Type B pancreatic cell (in vitro differentiated cells): Measurements from ENCODE around the gene CDH5. TPM values are rescaled to one million over a fixed set of nuclear protein-coding genes. Genes with fewer than 3 reads are reported as not detected.

ENCODE experiments used
- DNase-seq: peaks from one replicate; pipeline ENCODE4 v3.0.0; 2021; ENCODE audit warnings: mixed read lengths; ENCODE audit not compliant: unreplicated experiment; ENCODE audit errors: extremely low spot score
- H3K27ac Mint-ChIP-seq: 2 replicates; pipeline ENCODE4 v1.8.0; 2021; ENCODE audit warnings: mild to moderate bottlenecking, mixed read lengths
- H3K27me3 Mint-ChIP-seq: 2 replicates; pipeline ENCODE4 v1.8.0; 2021; ENCODE audit warnings: mixed read lengths
- H3K36me3 Mint-ChIP-seq: 2 replicates; pipeline ENCODE4 v1.8.0; 2021; ENCODE audit warnings: mixed read lengths
- H3K4me1 Mint-ChIP-seq: one replicate; pipeline ENCODE4 v1.8.0; 2021; ENCODE audit warnings: mixed read lengths; ENCODE audit not compliant: unreplicated experiment
- H3K4me3 Mint-ChIP-seq: 2 replicates; pipeline ENCODE4 v1.8.0; 2021; ENCODE audit warnings: mild to moderate bottlenecking, mixed read lengths
- H3K9me3 Mint-ChIP-seq: 2 replicates; pipeline ENCODE4 v1.8.0; 2021; ENCODE audit warnings: mixed read lengths
- CTCF ChIP-seq: fragments of 200-600 bp; sonication (generic); conservative IDR thresholded peaks from 2 replicates; pipeline ENCODE4 v1.5.0; 2021; ENCODE audit warnings: antibody characterized with exemption, mild to moderate bottlenecking
- total RNA-seq: library from RNA; stranded (reverse); gene quantifications from 2 replicates; pipeline ENCODE4 v1.2.1, GENCODE V29; 2021; ENCODE audit warnings: low replicate concordance

Gene CDH5
- total RNA-seq, 1 donor from 2014 or later = 0.46 TPM

GRCh38 chr16:66440970-66441369 is 74.5 kb downstream of the CDH5 start:
- no peak for TF ChIP-seq CTCF
- no peak overlapping the region for H3K4me3 Mint-ChIP-seq
- H3K4me1 Mint-ChIP-seq = no peaks in the 10 kb centered on the region
- H3K27ac Mint-ChIP-seq = no peak overlapping the region
- H3K36me3 Mint-ChIP-seq = no peaks in the 10 kb centered on the region
- peaks cover 43% of the 10 kb centered on the region for H3K27me3 Mint-ChIP-seq
- no peaks in the 10 kb centered on the region for H3K9me3 Mint-ChIP-seq
- no peak for DNase-seq

GRCh38 chr16:66441586-66442375 is 75.3 kb downstream of the CDH5 start:
- DNase-seq = no peak

DNA sequence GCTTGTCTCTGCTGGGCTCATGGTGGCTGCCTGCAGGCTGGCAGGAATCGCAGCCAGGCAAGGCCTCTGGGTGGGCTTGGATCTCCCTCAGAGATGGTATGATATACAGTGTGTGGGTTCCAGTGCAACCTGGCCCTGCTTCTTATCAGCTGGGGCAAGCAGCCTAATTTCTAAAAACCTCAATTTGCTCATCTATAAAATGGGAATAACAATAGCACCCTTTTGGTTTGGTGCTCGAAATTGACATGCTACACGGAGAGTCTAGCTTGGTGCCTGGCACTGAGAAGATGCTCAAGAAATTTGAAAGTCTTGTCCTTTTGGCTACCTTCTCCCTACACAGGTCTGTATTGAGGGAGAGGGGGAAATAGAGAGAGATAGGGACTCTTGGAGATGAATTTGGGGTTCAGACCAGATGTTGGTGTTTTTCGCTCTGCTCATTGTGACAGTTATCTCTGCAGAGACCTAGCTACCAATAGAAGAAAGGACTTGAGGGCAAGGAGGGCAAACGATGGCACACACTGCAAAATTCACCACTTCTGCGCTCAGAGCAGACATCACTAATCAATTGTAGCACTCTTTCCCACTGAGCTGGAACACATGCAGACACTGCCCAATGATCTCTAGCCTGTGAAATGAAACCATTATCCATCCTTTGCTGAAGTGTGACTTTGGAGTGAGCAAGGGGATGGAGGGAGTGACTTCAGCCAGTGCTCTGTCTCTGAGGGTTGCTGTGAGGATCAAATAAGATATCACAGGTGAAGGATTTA is 76.2 kb downstream of the CDH5 start:
- no peak for TF ChIP-seq CTCF
- Mint-ChIP-seq H3K27me3 (peaks cover 49% of the 10 kb centered on the region), H3K36me3 (no peaks in the 10 kb centered on the region), H3K4me3 (no peak overlapping the region), H3K27ac (no peak overlapping the region), H3K4me1 (no peaks in the 10 kb centered on the region), H3K9me3 (no peaks in the 10 kb centered on the region)
- peak; percentile 13 for DNase-seq

More at GRCh38 chr16:66441586-66442375, 75.3 kb downstream of the CDH5 start:
- no peaks in the 10 kb centered on the region for H3K9me3 Mint-ChIP-seq
- peaks cover 49% of the 10 kb centered on the region for H3K27me3 Mint-ChIP-seq
- no peaks in the 10 kb centered on the region for H3K36me3 Mint-ChIP-seq
- H3K4me1 Mint-ChIP-seq = no peaks in the 10 kb centered on the region
- no peak overlapping the region for H3K27ac Mint-ChIP-seq
- no peak for TF ChIP-seq CTCF
- H3K4me3 Mint-ChIP-seq = no peak overlapping the region

DNA sequence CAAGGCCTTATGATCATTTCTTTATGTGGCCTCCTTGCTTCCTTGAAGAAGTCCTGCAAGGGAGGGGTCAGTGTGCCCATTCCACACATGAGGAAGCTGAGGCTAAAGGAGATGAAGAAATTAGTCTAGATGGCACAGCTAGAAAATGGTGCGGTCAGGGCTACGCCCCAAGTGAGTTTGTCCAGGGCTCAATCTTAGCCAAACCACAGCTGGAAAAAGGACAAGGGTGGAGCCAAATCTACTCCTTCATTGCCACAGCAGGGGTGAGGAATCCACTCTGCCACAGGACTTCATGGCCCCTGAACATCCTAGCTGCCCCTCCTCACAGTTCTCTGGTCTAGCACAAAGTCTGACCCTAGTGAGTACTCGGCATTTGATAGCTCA is 76.8 kb downstream of the CDH5 start:
- Mint-ChIP-seq H3K9me3 (no peaks in the 10 kb centered on the region), H3K4me3 (no peak overlapping the region), H3K4me1 (no peaks in the 10 kb centered on the region), H3K27me3 (peaks cover 55% of the 10 kb centered on the region), H3K27ac (no peak overlapping the region), H3K36me3 (no peaks in the 10 kb centered on the region)
- DNase-seq = peak; percentile 16
- TF ChIP-seq CTCF = no peak

GRCh38 chr16:66444049-66444481 is 77.6 kb downstream of the CDH5 start:
- H3K36me3 Mint-ChIP-seq = no peaks in the 10 kb centered on the region
- H3K4me3 Mint-ChIP-seq = no peak overlapping the region
- H3K27me3 Mint-ChIP-seq = peaks cover 54% of the 10 kb centered on the region
- peak; percentile 44 for DNase-seq
- H3K4me1 Mint-ChIP-seq = no peaks in the 10 kb centered on the region
- peak; percentile 49 for TF ChIP-seq CTCF
- H3K9me3 Mint-ChIP-seq = no peaks in the 10 kb centered on the region
- no peak overlapping the region for H3K27ac Mint-ChIP-seq
